ENCODE data around the gene EXOC4. TPM values are rescaled to one million over a fixed set of nuclear protein-coding genes. Genes with fewer than 3 reads are reported as not detected.

EXOC4 gene
- total RNA-seq, 4 donors from 2014 or later, result 36.6 to 64.0 (median 57.4) TPM

DNA sequence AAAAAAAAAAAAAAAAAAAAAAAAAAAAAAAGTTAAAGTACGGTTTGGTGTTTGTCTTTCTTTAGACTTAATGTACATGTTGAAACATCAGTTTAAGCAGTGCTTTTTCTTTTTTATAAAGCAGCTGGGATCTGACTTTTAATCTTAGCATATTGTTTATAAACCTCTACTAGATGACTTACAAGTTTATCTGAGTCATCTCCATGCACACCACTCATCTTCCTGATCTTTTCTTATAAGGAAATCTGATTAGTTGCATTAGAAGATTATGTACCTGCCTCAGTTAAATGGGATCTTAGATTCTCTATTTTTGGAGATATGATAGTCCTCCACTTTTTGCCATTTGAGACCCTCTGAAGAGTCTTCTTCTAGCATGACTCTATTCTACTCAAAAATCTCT, 482.3 kb downstream of the EXOC4 start:
- Histone ChIP-seq H3K36me3 (no peaks in the 10 kb centered on the region), H3K4me3 (no peak overlapping the region), H3K27ac (replicated peaks in 1 of 4) (no peak overlapping the region), H3K27me3 (no peaks in the 10 kb centered on the region), H3K4me1 (no peaks in the 10 kb centered on the region), H3K9me3 (no peaks in the 10 kb centered on the region)
- no peak for DNase-seq (ENCODE audit: extremely low spot score)
- no peak for TF ChIP-seq POLR2AphosphoS5 (IDR thresholded peaks at IDR 0.05)
- TF ChIP-seq POLR2A (IDR thresholded peaks at IDR 0.05; ENCODE audit: low read depth), result no peak
- TF ChIP-seq, protein P1, sequence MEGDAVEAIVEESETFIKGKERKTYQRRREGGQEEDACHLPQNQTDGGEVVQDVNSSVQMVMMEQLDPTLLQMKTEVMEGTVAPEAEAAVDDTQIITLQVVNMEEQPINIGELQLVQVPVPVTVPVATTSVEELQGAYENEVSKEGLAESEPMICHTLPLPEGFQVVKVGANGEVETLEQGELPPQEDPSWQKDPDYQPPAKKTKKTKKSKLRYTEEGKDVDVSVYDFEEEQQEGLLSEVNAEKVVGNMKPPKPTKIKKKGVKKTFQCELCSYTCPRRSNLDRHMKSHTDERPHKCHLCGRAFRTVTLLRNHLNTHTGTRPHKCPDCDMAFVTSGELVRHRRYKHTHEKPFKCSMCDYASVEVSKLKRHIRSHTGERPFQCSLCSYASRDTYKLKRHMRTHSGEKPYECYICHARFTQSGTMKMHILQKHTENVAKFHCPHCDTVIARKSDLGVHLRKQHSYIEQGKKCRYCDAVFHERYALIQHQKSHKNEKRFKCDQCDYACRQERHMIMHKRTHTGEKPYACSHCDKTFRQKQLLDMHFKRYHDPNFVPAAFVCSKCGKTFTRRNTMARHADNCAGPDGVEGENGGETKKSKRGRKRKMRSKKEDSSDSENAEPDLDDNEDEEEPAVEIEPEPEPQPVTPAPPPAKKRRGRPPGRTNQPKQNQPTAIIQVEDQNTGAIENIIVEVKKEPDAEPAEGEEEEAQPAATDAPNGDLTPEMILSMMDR (IDR thresholded peaks at IDR 0.05), result no peak
- TF ChIP-seq EP300 (IDR thresholded peaks at IDR 0.05), result no peak
- WGBS, result 47% methylated on average over 1 of the region's 1 CpG
- intact Hi-C loops (cut with DNase I), result no loop called here

DNA sequence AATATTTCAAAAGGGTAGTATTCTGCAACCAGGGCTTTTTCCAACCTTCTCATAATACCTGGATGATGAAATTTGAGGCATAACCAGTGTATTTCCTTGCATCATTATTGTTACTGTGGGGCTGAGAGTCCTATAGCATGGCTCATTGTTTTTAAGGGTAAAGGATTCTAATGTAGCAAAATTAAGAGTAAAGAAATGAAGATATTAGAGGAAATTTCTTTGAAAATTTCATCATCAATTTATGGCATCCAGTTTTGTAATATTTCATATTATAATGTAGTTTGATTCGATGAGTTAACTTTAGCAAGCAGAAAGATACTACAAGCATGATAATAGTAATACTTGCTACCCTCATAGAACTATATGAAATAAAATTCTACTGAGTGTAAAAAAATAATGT, 486.9 kb downstream of the EXOC4 start:
- intact Hi-C loops (cut with DNase I), result no loop called here
- WGBS, result 100% methylated on average over 1 of the region's 1 CpG
- H3K36me3 ChIP-seq, result no peaks in the 10 kb centered on the region
- TF ChIP-seq EP300 (IDR thresholded peaks at IDR 0.05) (no peak), POLR2A (IDR thresholded peaks at IDR 0.05; ENCODE audit: low read depth) (no peak), POLR2AphosphoS5 (IDR thresholded peaks at IDR 0.05) (no peak)
- TF ChIP-seq, protein P1 (IDR thresholded peaks at IDR 0.05), result no peak
- no peaks in the 10 kb centered on the region for H3K27me3 ChIP-seq
- H3K27ac ChIP-seq (replicated peaks in 1 of 4), result no peak overlapping the region
- no peak for DNase-seq (ENCODE audit: extremely low spot score)
- no peaks in the 10 kb centered on the region for H3K4me1 ChIP-seq
- no peak overlapping the region for H3K4me3 ChIP-seq
- no peaks in the 10 kb centered on the region for H3K9me3 ChIP-seq

DNA sequence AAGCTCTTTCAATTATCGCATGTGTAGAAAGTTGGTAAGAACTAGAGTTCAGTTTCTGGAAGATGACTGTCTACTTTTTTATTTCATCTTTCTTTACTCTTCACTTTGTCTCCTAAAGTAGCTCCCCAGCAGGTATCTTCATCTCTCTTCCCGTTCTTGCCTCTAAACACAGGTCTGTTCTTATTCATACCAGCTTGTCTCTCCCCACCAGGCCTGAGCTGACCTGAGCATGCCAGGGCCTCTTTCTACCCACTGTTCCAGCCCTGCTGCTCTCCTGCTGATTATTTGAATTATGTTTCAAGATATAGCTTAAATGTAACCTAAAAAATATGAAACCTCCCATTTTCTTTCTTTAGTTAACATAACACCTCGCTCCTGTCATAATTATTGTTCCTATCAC, 488.2 kb downstream of the EXOC4 start:
- no peak for TF ChIP-seq EP300 (IDR thresholded peaks at IDR 0.05)
- no peak for TF ChIP-seq POLR2A (IDR thresholded peaks at IDR 0.05; ENCODE audit: low read depth)
- TF ChIP-seq, protein P1 (IDR thresholded peaks at IDR 0.05), result no peak
- TF ChIP-seq POLR2AphosphoS5 (IDR thresholded peaks at IDR 0.05), result no peak
- Histone ChIP-seq H3K27ac (replicated peaks in 1 of 4) (no peak overlapping the region), H3K27me3 (no peaks in the 10 kb centered on the region), H3K4me3 (no peak overlapping the region), H3K9me3 (no peaks in the 10 kb centered on the region), H3K4me1 (no peaks in the 10 kb centered on the region), H3K36me3 (no peaks in the 10 kb centered on the region)
- no peak for DNase-seq (ENCODE audit: extremely low spot score)
- intact Hi-C loops (cut with DNase I), result no loop called here
- 95% methylated on average over 3 of the region's 3 CpGs for WGBS

DNA sequence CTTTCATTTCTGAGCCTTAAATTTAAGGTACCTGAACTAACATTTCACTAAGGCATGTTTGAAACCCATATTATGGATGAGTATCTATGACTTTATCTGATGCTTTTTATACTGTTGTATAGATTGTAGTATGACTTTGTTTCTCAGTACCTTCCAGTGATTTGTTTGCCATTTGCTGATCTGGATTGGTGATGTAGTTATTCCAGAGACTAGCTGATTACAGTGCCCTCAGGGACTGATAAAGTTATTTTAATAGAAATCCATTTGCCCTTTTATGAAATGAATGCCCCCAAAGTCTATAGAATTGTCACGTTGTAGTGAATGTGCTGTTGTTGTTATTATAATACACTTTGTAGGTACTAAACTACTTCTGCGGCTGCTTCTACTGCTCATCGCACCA, 488.8 kb downstream of the EXOC4 start:
- TF ChIP-seq, protein P1 (IDR thresholded peaks at IDR 0.05), result no peak
- no peak for TF ChIP-seq POLR2AphosphoS5 (IDR thresholded peaks at IDR 0.05)
- no peak for TF ChIP-seq EP300 (IDR thresholded peaks at IDR 0.05)
- no peak for TF ChIP-seq POLR2A (IDR thresholded peaks at IDR 0.05; ENCODE audit: low read depth)

More for the DNA sequence above, 488.8 kb downstream of the EXOC4 start:
- Histone ChIP-seq H3K27me3 (no peaks in the 10 kb centered on the region), H3K36me3 (no peaks in the 10 kb centered on the region), H3K4me3 (no peak overlapping the region), H3K27ac (replicated peaks in 1 of 4) (no peak overlapping the region), H3K4me1 (no peaks in the 10 kb centered on the region), H3K9me3 (no peaks in the 10 kb centered on the region)
- no peak for DNase-seq (ENCODE audit: extremely low spot score)
- 99% methylated on average over 3 of the region's 3 CpGs for WGBS
- intact Hi-C loops (cut with DNase I), result no loop called here
